Activated CD8-positive, alpha-beta T cell treated with anti-CD3 and anti-CD28 coated beads for 36 hours (primary cell): ENCODE data around the gene HINFP. TPM values are rescaled to one million over a fixed set of nuclear protein-coding genes. Genes with fewer than 3 reads are reported as not detected.
A peak's percentile ranks its signal among the peaks of the same experiment; 100 is the strongest.

Experiments
- ATAC-seq: fragments of 200-7000 bp; cut with Tn5 transposase; one replicate; pipeline ENCODE4 v1.10.0; 2021; ENCODE audit warnings: mild to moderate bottlenecking, moderate library complexity
- CTCF ChIA-PET: fragments of 350-600 bp; sonication (Branson Sonifier 250); formaldehyde crosslinking; loops from one replicate; lab custom pipeline; 2021; ENCODE audit warnings: antibody characterized with exemption; lab: Charles Lee
- POLR2A ChIA-PET: fragments of 350-600 bp; sonication (Branson Sonifier 250); formaldehyde crosslinking; loops from one replicate; lab custom pipeline; 2021; ENCODE audit warnings: antibody characterized with exemption; lab: Charles Lee
- DNase-seq: peaks from one replicate; pipeline ENCODE4 v3.0.0-alpha.2; 2020
- H3K27ac Mint-ChIP-seq: one replicate; pipeline ENCODE4 v1.8.0; 2021; ENCODE audit warnings: mild to moderate bottlenecking, mixed read lengths
- H3K27me3 Mint-ChIP-seq: one replicate; pipeline ENCODE4 v1.8.0; 2021; ENCODE audit warnings: mixed read lengths
- H3K36me3 Mint-ChIP-seq: one replicate; pipeline ENCODE4 v1.8.0; 2021; ENCODE audit warnings: low read depth, mixed read lengths
- H3K4me1 Mint-ChIP-seq: one replicate; pipeline ENCODE4 v1.8.0; 2021; ENCODE audit warnings: low read depth, mixed read lengths
- H3K4me3 Mint-ChIP-seq: one replicate; pipeline ENCODE4 v1.8.0; 2021; ENCODE audit warnings: mild to moderate bottlenecking, moderate library complexity, mixed read lengths
- H3K9me3 Mint-ChIP-seq: one replicate; pipeline ENCODE4 v1.8.0; 2021; ENCODE audit warnings: mixed read lengths
- intact Hi-C: fragments of 100-400 bp; cut with micrococcal nuclease; formaldehyde crosslinking; loops from one replicate; pipeline ENCODE4 v1.10.0; 2022
- total RNA-seq, 2 experiments: library from RNA; stranded (reverse); gene quantifications; one replicate each; pipeline ENCODE4 v1.2.3, GENCODE V29; 2021
- TF ChIP-seq, protein P1 (sequence below): fragments of 200-600 bp; IDR thresholded peaks from one replicate; pipeline ENCODE4 v1.8.0; 2022; ENCODE audit warnings: antibody characterized with exemption, mild to moderate bottlenecking

HINFP gene
- total RNA-seq, 2 experiments from 2014 or later = 23.9 to 26.5 TPM

DNA sequence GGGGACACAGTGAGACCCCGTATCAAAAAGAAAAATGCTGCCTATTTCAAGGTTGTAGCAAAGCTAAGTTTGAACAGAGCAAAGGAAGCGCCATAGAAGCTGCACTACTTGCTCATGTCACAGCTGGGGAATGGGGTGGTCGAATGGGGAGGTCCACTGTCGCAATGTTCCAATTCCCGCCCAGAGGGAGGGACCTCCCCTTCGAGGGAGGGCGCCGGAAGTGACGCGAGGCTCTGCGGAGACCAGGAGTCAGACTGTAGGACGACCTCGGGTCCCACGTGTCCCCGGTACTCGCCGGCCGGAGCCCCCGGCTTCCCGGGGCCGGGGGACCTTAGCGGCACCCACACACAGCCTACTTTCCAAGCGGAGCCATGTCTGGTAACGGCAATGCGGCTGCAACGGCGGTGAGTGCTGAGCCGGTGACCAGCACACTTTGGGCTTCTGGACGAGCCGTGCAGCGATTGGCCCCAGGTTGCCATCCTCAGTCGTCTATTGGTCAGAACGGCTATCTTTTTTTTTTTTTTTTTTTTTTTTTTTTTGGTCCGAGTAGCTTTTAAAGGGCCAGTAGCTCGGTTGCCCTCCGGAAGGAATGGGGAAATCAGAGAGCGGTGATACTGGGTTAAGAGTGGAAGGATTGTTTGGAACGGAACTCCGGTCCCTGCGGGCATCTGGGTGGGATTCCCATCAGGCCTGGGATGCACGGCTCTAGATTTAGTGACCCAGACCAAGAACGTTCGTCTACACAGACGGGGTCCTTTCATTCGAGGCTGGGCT lies 36.5 kb upstream of the HINFP start, which contains the start of gene HMBS:
Gene HMBS, plus strand, starts transcription at position 219 of the 774 bp plus-strand sequence. Its CDS starts 153 bp downstream, at position 372.
- ChIA-PET CTCF (interaction anchor here (0.6 to 2.9 kb wide), 6 partner anchors 10 to 256 kb away, joined by 3 to 11 read pairs (median 4); partner anchors contain the start of genes C1QTNF5, DPAGT1 and VPS11), POLR2A (interaction anchor here (0.6 to 4.6 kb wide), 16 partner anchors 9 to 215 kb away, joined by 3 to 74 read pairs (median 6); partner anchors contain the start of genes CENATAC, DPAGT1, RPS25 and TRAPPC4)
- intact Hi-C loops = no loop called here
- H3K27ac Mint-ChIP-seq = peak within 1 kb of the TSS; percentile 97
- no peaks in the 10 kb centered on the region for H3K27me3 Mint-ChIP-seq
- DNase-seq = peak; percentile 95
- peaks cover 18% of the 10 kb centered on the region for H3K4me1 Mint-ChIP-seq
- peaks cover 4% of the 10 kb centered on the region for H3K36me3 Mint-ChIP-seq
- TF ChIP-seq, protein P1, sequence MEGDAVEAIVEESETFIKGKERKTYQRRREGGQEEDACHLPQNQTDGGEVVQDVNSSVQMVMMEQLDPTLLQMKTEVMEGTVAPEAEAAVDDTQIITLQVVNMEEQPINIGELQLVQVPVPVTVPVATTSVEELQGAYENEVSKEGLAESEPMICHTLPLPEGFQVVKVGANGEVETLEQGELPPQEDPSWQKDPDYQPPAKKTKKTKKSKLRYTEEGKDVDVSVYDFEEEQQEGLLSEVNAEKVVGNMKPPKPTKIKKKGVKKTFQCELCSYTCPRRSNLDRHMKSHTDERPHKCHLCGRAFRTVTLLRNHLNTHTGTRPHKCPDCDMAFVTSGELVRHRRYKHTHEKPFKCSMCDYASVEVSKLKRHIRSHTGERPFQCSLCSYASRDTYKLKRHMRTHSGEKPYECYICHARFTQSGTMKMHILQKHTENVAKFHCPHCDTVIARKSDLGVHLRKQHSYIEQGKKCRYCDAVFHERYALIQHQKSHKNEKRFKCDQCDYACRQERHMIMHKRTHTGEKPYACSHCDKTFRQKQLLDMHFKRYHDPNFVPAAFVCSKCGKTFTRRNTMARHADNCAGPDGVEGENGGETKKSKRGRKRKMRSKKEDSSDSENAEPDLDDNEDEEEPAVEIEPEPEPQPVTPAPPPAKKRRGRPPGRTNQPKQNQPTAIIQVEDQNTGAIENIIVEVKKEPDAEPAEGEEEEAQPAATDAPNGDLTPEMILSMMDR = no peak
- ATAC-seq = peak; percentile 93
- peak within 1 kb of the TSS; percentile 99 for H3K4me3 Mint-ChIP-seq
- no peaks in the 10 kb centered on the region for H3K9me3 Mint-ChIP-seq

DNA sequence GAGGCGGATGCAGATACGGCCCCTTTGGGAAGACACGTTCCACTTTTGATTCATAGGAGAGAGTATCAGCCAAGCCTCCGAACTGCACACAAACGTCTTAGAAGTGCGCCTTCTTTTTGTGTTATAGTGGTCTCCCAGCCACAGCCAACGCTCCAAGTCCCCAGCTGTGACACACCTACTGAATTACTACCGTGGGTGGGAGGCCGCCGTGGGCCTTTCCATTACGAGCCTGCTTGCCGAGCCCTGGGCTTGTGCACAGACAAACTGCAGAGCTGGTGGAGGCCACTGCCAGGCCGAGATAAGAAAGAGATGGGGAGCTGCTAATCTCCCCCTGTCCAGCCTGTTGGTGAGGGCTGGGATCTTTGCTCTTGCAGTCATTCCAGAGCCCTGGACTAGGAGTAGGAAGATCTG lies 35.9 kb upstream of the HINFP start:
- Mint-ChIP-seq H3K9me3 (no peaks in the 10 kb centered on the region), H3K36me3 (peaks cover 9% of the 10 kb centered on the region), H3K4me3 (peak overlapping the region; percentile 99), H3K27ac (peak overlapping the region; percentile 97), H3K27me3 (no peaks in the 10 kb centered on the region), H3K4me1 (peaks cover 18% of the 10 kb centered on the region)
- ChIA-PET CTCF (interaction anchor here (1.2 to 2.9 kb wide), 3 partner anchors 10 to 173 kb away, joined by 3 to 11 read pairs (median 6); partner anchors contain the start of gene VPS11), POLR2A (interaction anchor here (0.7 to 4.6 kb wide), 15 partner anchors 9 to 87 kb away, joined by 3 to 74 read pairs (median 4); partner anchors contain the start of genes CENATAC, DPAGT1, RPS25 and TRAPPC4)
- DNase-seq (peak; percentile 75), ATAC-seq (peak; percentile 38)
- intact Hi-C loops = no loop called here
- TF ChIP-seq, protein P1 = no peak

DNA sequence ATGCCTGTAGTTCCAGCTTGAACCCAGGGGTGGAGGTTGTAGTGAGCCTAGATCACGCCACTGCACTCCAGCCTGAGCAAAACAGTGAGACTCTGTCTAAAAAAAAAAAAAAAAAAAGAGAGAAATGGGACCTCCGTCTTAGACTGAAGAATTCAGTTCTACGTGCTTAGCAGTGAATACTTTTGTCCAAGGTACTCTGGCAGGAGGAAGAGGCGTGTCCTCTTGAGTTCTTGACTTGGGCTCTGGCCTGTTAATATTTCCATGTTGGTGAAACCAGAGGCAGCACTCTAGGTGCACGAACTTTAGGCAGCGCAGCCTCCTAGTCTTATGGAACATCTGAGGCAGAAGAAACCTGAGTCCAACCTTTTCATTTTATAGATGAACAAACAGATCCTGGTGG lies 34.3 kb upstream of the HINFP start:
- no peak for DNase-seq
- TF ChIP-seq, protein P1 = no peak
- H3K9me3 Mint-ChIP-seq = no peaks in the 10 kb centered on the region
- ChIA-PET POLR2A (interaction anchor here (2.1 to 4.6 kb wide), 2 partner anchors 7 to 31 kb away, joined by 9 to 74 read pairs; a partner anchor contains a TSS), CTCF (interaction anchor here (2.1 to 2.2 kb wide), 2 partner anchors 8 to 19 kb away, joined by 5 to 6 read pairs; partner anchors contain the start of gene VPS11)
- peaks cover 14% of the 10 kb centered on the region for H3K36me3 Mint-ChIP-seq
- intact Hi-C loops = no loop called here
- no peak for ATAC-seq
- H3K4me3 Mint-ChIP-seq = no peak overlapping the region
- peaks cover 24% of the 10 kb centered on the region for H3K4me1 Mint-ChIP-seq
- no peak overlapping the region for H3K27ac Mint-ChIP-seq
- no peaks in the 10 kb centered on the region for H3K27me3 Mint-ChIP-seq

DNA sequence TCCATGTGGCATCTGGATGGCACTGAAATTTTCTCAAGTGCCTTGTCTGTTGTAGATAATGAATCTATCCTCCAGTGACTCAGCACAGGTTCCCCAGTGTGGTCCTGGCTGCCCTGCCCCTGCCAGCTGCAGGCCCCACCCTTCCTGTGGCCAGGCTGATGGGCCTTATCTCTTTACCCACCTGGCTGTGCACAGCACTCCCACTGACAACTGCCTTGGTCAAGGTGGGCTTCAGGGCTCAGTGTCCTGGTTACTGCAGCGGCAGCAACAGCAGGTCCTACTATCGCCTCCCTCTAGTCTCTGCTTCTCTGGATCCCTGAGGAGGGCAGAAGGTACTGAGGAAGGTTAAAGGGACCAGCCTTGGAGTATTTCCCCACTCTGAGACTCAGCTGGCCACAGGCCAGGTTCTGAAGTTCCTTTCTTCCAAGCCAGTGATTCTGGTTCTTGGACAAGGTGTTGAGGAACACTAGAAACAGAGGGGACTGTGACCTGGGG lies 33.6 kb upstream of the HINFP start:
- no peak overlapping the region for H3K27ac Mint-ChIP-seq
- DNase-seq (no peak), ATAC-seq (no peak)
- H3K9me3 Mint-ChIP-seq = no peaks in the 10 kb centered on the region
- ChIA-PET POLR2A (no interaction called here), CTCF (interaction anchor here (1.2 to 2.2 kb wide), 2 partner anchors 20 to 109 kb away, joined by 3 to 5 read pairs; partner anchors contain the start of gene VPS11)
- H3K27me3 Mint-ChIP-seq = no peaks in the 10 kb centered on the region
- H3K36me3 Mint-ChIP-seq = peaks cover 21% of the 10 kb centered on the region
- H3K4me1 Mint-ChIP-seq = peaks cover 30% of the 10 kb centered on the region
- intact Hi-C loops = no loop called here
- TF ChIP-seq, protein P1 = no peak
- no peak overlapping the region for H3K4me3 Mint-ChIP-seq
